IPS-18a (cell line): ENCODE data around the gene IRGC.

ENCODE experiments used
- H3K27ac ChIP-seq: one replicate; pipeline ENCODE4 v1.5.1; 2013; ENCODE audit warnings: low read length
- H3K27me3 ChIP-seq: one replicate; pipeline ENCODE4 v1.6.1; 2013; ENCODE audit warnings: mild to moderate bottlenecking, low read length; ENCODE audit not compliant: control insufficient read depth, insufficient read depth
- H3K36me3 ChIP-seq: one replicate; pipeline ENCODE4 v1.6.1; 2013; ENCODE audit warnings: low read depth, low read length; ENCODE audit not compliant: control insufficient read depth
- H3K4me1 ChIP-seq: one replicate; pipeline ENCODE4 v1.6.1; 2013; ENCODE audit warnings: low read depth, low read length; ENCODE audit not compliant: control insufficient read depth
- H3K4me3 ChIP-seq: one replicate; pipeline ENCODE4 v1.5.1; 2013; ENCODE audit warnings: low read length
- H3K9ac ChIP-seq: one replicate; pipeline ENCODE4 v1.6.1; 2013; ENCODE audit warnings: mild to moderate bottlenecking, low read length, moderate library complexity
- H3K9me3 ChIP-seq: one replicate; pipeline ENCODE4 v1.6.1; 2013; ENCODE audit warnings: low read depth, low read length; ENCODE audit not compliant: control insufficient read depth

IRGC gene

DNA sequence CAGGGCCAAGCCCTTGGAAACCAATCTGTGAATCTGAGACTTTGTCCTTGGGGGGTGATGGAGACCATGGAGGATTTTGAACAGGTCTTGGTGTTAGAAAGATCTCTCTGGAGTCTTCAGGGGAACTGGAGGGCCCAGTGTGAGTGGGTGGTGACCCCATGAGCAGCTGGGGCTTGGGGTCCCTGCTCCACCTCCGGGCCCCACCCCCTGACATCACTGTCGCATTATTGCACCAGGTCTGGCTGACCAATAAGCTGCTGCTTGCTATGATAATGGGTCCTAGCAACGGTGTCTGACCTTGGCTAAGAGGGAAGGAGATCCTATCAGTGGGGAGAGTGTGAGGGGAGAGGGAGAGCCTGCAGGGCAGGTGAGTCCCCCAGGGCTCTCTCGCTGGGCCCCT, at the start of gene IRGC:
IRGC (plus strand) TSS at position 301 of the 400 bp plus-strand sequence. CDS start 2,483 bp downstream, outside the sequence.
- Histone ChIP-seq H3K27me3 (no peaks in the 10 kb centered on the region), H3K9ac (no peak within 1 kb of the TSS), H3K9me3 (no peaks in the 10 kb centered on the region), H3K4me3 (no peak within 1 kb of the TSS), H3K27ac (no peak within 1 kb of the TSS), H3K36me3 (no peaks in the 10 kb centered on the region), H3K4me1 (no peaks in the 10 kb centered on the region)

DNA sequence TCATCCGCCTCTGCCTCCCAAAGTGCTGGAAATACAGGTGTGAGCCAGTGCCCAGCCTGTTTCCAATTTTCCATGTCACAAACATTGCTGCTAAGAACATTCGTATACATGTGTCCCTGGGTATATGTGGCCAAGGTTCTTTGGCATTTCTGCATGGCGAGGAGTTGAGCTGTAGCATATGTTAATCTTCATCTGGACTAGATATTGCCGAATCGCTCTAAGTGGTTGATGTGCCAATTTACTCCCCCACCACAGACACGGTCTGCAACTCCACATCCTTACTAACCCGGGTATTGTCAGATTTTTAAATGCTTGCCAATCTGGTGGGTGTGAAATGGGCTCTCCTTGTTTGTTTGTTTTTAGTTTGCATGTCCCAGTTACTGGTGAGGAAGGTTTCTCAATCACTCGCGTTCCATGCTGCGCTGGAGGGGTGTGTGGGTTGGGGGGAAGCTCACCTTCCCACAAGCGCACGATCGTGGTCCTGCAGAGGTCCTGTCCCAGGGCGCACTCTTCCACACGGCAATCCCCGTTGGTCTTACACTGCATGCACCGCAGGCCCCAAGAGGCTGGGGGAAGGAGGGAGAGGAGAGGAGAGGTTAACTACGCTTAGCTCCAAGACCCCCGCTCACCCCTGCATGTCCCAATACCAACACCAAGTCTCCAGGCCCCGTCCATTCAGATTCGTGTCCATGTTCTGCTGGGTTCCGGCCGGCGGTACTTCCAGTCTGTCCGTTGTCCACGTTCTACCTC, 48.6 kb upstream of the IRGC start:
- no peaks in the 10 kb centered on the region for H3K9me3 ChIP-seq
- peak overlapping the region; percentile 80 for H3K9ac ChIP-seq
- H3K4me3 ChIP-seq = peak overlapping the region; percentile 63
- peak overlapping the region; percentile 51 for H3K27ac ChIP-seq
- peaks cover 21% of the 10 kb centered on the region for H3K4me1 ChIP-seq
- H3K36me3 ChIP-seq = no peaks in the 10 kb centered on the region
- peaks cover 21% of the 10 kb centered on the region for H3K27me3 ChIP-seq

GRCh38 chr19:43667876-43668405, 47.9 kb upstream of the IRGC start:
- peak overlapping the region; percentile 80 for H3K9ac ChIP-seq

GRCh38 chr19:43668406-43669109, 47.3 kb upstream of the IRGC start:
- Histone ChIP-seq H3K9me3 (no peaks in the 10 kb centered on the region), H3K27me3 (peaks cover 21% of the 10 kb centered on the region), H3K4me1 (peaks cover 23% of the 10 kb centered on the region), H3K36me3 (no peaks in the 10 kb centered on the region), H3K4me3 (peak overlapping the region; percentile 54), H3K9ac (peak overlapping the region; percentile 6), H3K27ac (no peak overlapping the region)

More at GRCh38 chr19:43667876-43668405, 47.9 kb upstream of the IRGC start:
- Histone ChIP-seq H3K27ac (peak overlapping the region; percentile 51), H3K36me3 (no peaks in the 10 kb centered on the region), H3K9me3 (no peaks in the 10 kb centered on the region), H3K4me1 (peaks cover 23% of the 10 kb centered on the region), H3K4me3 (peak overlapping the region; percentile 63), H3K27me3 (peaks cover 21% of the 10 kb centered on the region)

DNA sequence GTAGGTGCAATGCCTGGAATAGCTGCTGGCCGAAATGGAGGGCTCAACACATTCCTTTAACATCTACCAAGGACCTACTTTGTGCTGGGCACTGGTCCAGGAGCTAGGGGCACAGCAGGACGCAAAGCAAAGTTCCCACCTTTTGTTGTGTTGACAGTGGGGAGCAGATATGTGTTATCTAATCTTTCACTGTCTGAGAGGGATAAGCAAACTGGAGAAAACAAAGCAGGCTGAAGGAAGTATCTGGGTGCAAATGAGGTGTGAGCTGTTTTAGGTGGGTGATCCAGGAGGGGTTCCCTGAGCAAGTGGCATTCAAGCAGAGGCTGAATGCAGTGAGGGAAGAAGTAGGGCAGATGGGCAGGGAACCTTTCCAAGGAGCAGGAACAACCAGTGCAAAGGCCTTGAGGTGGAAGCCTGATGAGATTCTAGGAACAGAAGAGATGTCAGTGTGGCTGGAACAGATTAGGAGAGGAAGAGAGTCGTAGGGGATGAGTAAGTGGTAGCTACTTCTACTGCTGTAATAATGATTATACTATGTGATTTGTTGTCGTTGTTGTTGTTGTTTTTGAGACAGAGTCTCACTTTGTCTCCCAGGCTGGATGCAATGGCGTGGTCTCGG, 43.7 kb upstream of the IRGC start:
- Histone ChIP-seq H3K4me3 (no peak overlapping the region), H3K27me3 (peaks cover 21% of the 10 kb centered on the region), H3K27ac (no peak overlapping the region), H3K4me1 (peaks cover 23% of the 10 kb centered on the region), H3K9me3 (no peaks in the 10 kb centered on the region), H3K9ac (no peak overlapping the region), H3K36me3 (no peaks in the 10 kb centered on the region)

- H3K27ac ChIP-seq = no peak overlapping the region
These were observed 42.2 kb upstream of the IRGC start for GRCh38 chr19:43673637-43674036.

DNA sequence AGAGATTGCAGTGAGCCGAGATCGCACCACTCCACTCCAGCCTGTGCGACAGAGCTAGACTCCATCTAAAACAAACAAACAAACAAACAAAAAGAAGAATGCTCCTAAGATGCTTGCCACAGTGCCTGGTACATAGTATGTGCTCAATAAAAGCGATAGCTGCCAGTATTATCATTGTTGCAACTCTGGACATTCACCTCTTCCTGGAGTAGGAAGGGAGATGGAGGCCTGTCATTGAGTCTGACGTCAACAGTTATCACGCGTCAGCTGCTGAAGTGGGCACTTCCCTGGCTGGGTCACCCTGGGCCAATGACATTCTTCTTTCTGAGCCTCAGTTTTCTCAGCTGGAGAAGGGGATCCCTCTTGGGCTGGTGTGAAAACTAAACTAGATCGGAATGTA, 41.7 kb upstream of the IRGC start:
- H3K27ac ChIP-seq = no peak overlapping the region
- peaks cover 16% of the 10 kb centered on the region for H3K4me1 ChIP-seq
- no peak overlapping the region for H3K9ac ChIP-seq

More at GRCh38 chr19:43673637-43674036, 42.2 kb upstream of the IRGC start:
- Histone ChIP-seq H3K27me3 (peaks cover 21% of the 10 kb centered on the region), H3K9me3 (no peaks in the 10 kb centered on the region), H3K9ac (no peak overlapping the region), H3K36me3 (no peaks in the 10 kb centered on the region), H3K4me1 (peaks cover 16% of the 10 kb centered on the region), H3K4me3 (no peak overlapping the region)

GRCh38 chr19:43674596-43674995, 41.3 kb upstream of the IRGC start:
- Histone ChIP-seq H3K9ac (no peak overlapping the region), H3K36me3 (no peaks in the 10 kb centered on the region), H3K4me1 (peaks cover 16% of the 10 kb centered on the region), H3K9me3 (no peaks in the 10 kb centered on the region), H3K4me3 (no peak overlapping the region), H3K27ac (no peak overlapping the region), H3K27me3 (peaks cover 16% of the 10 kb centered on the region)

More for the DNA sequence above, 41.7 kb upstream of the IRGC start:
- Histone ChIP-seq H3K9me3 (no peaks in the 10 kb centered on the region), H3K27me3 (peaks cover 20% of the 10 kb centered on the region), H3K36me3 (no peaks in the 10 kb centered on the region), H3K4me3 (no peak overlapping the region)

- no peak overlapping the region for H3K27ac ChIP-seq
These were observed 40.5 kb upstream of the IRGC start for GRCh38 chr19:43675269-43675879.

DNA sequence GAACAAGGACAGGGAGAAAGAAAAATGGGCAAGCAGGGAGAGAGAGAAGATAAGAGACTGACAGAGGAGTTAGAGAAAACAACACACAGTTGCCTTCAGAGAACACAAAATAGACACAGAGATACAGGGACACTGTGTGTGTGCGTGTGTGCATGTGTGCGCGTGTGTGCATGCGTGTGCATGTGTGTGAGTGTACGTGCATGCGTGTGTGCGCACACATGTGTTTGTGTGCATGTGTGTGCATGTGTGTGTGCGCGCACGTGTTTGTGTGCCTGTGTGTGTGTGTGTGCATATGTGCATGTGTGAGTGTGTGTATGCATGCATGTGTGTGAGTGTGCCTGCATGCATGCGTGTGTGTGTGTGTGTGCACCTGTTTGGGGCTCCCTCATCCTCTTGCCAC, 40.0 kb upstream of the IRGC start:
- peaks cover 6% of the 10 kb centered on the region for H3K4me1 ChIP-seq
- H3K9me3 ChIP-seq = no peaks in the 10 kb centered on the region
- peaks cover 3% of the 10 kb centered on the region for H3K27me3 ChIP-seq
- no peak overlapping the region for H3K27ac ChIP-seq
- H3K4me3 ChIP-seq = no peak overlapping the region
- no peak overlapping the region for H3K9ac ChIP-seq
- H3K36me3 ChIP-seq = no peaks in the 10 kb centered on the region

More at GRCh38 chr19:43675269-43675879, 40.5 kb upstream of the IRGC start:
- Histone ChIP-seq H3K4me1 (peaks cover 9% of the 10 kb centered on the region), H3K9ac (no peak overlapping the region), H3K27me3 (peaks cover 8% of the 10 kb centered on the region), H3K36me3 (no peaks in the 10 kb centered on the region), H3K9me3 (no peaks in the 10 kb centered on the region), H3K4me3 (no peak overlapping the region)
